BJ (cell line): ENCODE measurements around the gene FRS3. TPM values are rescaled to one million over a fixed set of nuclear protein-coding genes. Genes with fewer than 3 reads are reported as not detected.

Experiments
- CTCF ChIA-PET: fragments of 350-600 bp; formaldehyde crosslinking; extraction: SDS; loops from one replicate; lab custom pipeline; 2021; ENCODE audit warnings: antibody characterized with exemption, inconsistent platforms; lab: Yijun Ruan, JAX
- POLR2A ChIA-PET: fragments of 300-600 bp; sonication (Branson Sonifier 250); formaldehyde crosslinking; extraction: SDS; loops from one replicate; lab custom pipeline; 2021; ENCODE audit warnings: antibody characterized with exemption; lab: Charles Lee
- DNase-seq: peaks from one replicate; pipeline ENCODE4 v3.0.0-alpha.2; 2011; ENCODE audit warnings: low read depth
- H3K27me3 ChIP-seq: 2 replicates; pipeline ENCODE4 v1.6.0; 2011; ENCODE audit warnings: low read length; ENCODE audit not compliant: control insufficient read depth, insufficient read depth
- H3K36me3 ChIP-seq: 2 replicates; pipeline ENCODE4 v1.5.1; 2011; ENCODE audit warnings: low read length; ENCODE audit not compliant: control insufficient read depth, insufficient read depth
- H3K4me3 ChIP-seq: 2 replicates; pipeline ENCODE4 v1.5.1; 2011; ENCODE audit warnings: low read depth, mild to moderate bottlenecking, control low read depth, low read length
- CTCF ChIP-seq: IDR thresholded peaks from 2 replicates; pipeline ENCODE4 v1.5.1; 2011; ENCODE audit warnings: low read depth, mild to moderate bottlenecking, control low read depth, inconsistent platforms, low read length, moderate library complexity; ENCODE audit not compliant: insufficient read depth
- polyA plus RNA-seq: library from polyadenylated mRNA; depleted of rRNA; stranded (reverse); fragments of >200 nt; gene quantifications from 2 replicates; pipeline ENCODE4 v1.2.3, GENCODE V29; 2011

Gene FRS3
- polyA plus RNA-seq, 1 experiment, result 3.3 TPM

- no peak for DNase-seq
- no peaks in the 10 kb centered on the region; the same call in 1 of the 2 replicates for H3K36me3 ChIP-seq
- ChIA-PET CTCF (interaction anchor here (0.5 to 5.2 kb wide), 59 partner anchors 9 to 478 kb away, joined by 3 to 106 read pairs (median 4); partner anchors contain the start of genes BYSL, CCND3, MED20 and TAF8), POLR2A (interaction anchor here (0.5 to 0.6 kb wide), 2 partner anchors 89 to 825 kb away, joined by 3 read pairs; no protein-coding TSS in a partner anchor)
- H3K4me3 ChIP-seq, result peak overlapping the region; percentile 95
- TF ChIP-seq CTCF, result peak; percentile 44
- no peaks in the 10 kb centered on the region for H3K27me3 ChIP-seq
Observed at GRCh38 chr6:41786451-41787218, 6.9 kb upstream of the FRS3 start.

- POLR2A ChIA-PET, result interaction anchor here (0.6 kb wide), 1 partner anchor 88 kb away, joined by 3 read pairs; no protein-coding TSS in a partner anchor
- no peak for TF ChIP-seq CTCF
- DNase-seq, result no peak
Observed at GRCh38 chr6:41785689-41786450, 6.2 kb upstream of the FRS3 start.

GRCh38 chr6:41785254-41785653, 5.6 kb upstream of the FRS3 start:
- no peak for DNase-seq
- H3K27me3 ChIP-seq, result no peaks in the 10 kb centered on the region
- no peak for TF ChIP-seq CTCF
- ChIA-PET POLR2A (no interaction called here), CTCF (interaction anchor here (1.2 to 5.2 kb wide), 16 partner anchors 8 to 428 kb away, joined by 3 to 106 read pairs (median 9); no protein-coding TSS in a partner anchor)
- no peaks in the 10 kb centered on the region; the same call in 1 of the 2 replicates for H3K36me3 ChIP-seq
- no peak overlapping the region for H3K4me3 ChIP-seq

More at GRCh38 chr6:41785689-41786450, 6.2 kb upstream of the FRS3 start:
- Histone ChIP-seq H3K4me3 (peak overlapping the region; percentile 95), H3K36me3 (no peaks in the 10 kb centered on the region; the same call in 1 of the 2 replicates), H3K27me3 (no peaks in the 10 kb centered on the region)
- CTCF ChIA-PET, result interaction anchor here (0.5 to 5.2 kb wide), 45 partner anchors 9 to 478 kb away, joined by 3 to 106 read pairs (median 4); partner anchors contain the start of genes BYSL, CCND3, MED20 and TAF8

GRCh38 chr6:41784581-41785171, 5.0 kb upstream of the FRS3 start:
- CTCF ChIA-PET, result interaction anchor here (0.6 to 5.2 kb wide), 10 partner anchors 8 to 417 kb away, joined by 3 to 106 read pairs (median 7); no protein-coding TSS in a partner anchor

More at GRCh38 chr6:41784581-41785171, 5.0 kb upstream of the FRS3 start:
- Histone ChIP-seq H3K27me3 (no peaks in the 10 kb centered on the region), H3K4me3 (no peak overlapping the region), H3K36me3 (no peaks in the 10 kb centered on the region)
- TF ChIP-seq CTCF, result no peak
- no peak for DNase-seq
- POLR2A ChIA-PET, result no interaction called here
